ENCODE results near the gene FYN. TPM values are rescaled to one million over a fixed set of nuclear protein-coding genes. Genes with fewer than 3 reads are reported as not detected.

The FYN gene
- total and polyA plus RNA-seq, 9 of the 15 experiments (the other 6 are each of a cell fraction or from before 2014, with no cell fraction given) = 2.9 to 22.1 (median 11.4) TPM

DNA sequence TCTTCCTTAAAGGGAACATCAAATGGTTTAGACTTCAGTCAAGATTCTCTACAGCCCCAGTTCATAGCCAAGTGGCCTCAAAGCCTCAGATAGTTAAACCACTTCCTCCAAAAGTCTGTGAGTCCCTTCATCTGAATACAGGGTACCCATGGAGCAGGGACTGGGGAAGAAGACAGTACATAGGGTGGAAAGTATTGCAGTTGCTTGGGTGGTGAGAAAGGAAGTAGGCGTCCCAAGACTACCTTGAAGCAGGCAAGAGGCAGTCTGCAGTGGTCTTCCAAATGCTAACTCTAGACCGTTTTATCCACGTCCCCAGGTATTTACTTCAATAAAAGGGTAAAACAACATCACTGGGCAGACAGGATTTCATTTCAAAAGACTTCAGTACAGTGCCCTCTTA lies 2.0 kb downstream of the FYN start:
- in situ Hi-C loops (cut with MboI) = no loop called here
- Histone ChIP-seq H3K4me2 (ENCODE audit: insufficient read depth, low read length) (peak overlapping the region; percentile 90; the same call in 1 of the 2 replicates), H2AFZ (ENCODE audit: low read depth, low read length) (no peak overlapping the region), H3K27ac (ENCODE audit: extremely low read depth, low read depth, low read length) (no peak overlapping the region), H3K27me3 (ENCODE audit: control insufficient read depth in 2 of 2, insufficient read depth in 2 of 2, low read length in 2 of 2) (peaks cover 9% of the 10 kb centered on the region in 2 experiments; a peak in 4 of 5 replicates), H3K4me3 (no peak overlapping the region), H3K36me3 (ENCODE audit: control insufficient read depth, insufficient read depth, low read length) (no peaks in the 10 kb centered on the region), H3K79me2 (ENCODE audit: control insufficient read depth, insufficient read depth, low read length) (no peaks in the 10 kb centered on the region), H3K4me1 (replicated peaks in 1 of 2; ENCODE audit: control insufficient read depth in 2 of 2, insufficient read depth in 2 of 2, low read length in 2 of 2) (peaks cover 20 to 30% of the 10 kb centered on the region in 2 experiments), H4K20me1 (replicated peaks; ENCODE audit: control insufficient read depth, insufficient read depth, low read length) (0 out of 2 replicates have a peak, but pooled peaks cover 2% of the 10 kb centered on the region), H3K9me1 (ENCODE audit: control insufficient read depth, insufficient read depth, low read length) (no peaks in the 10 kb centered on the region), H3K9me3 (replicated peaks; ENCODE audit: control insufficient read depth, insufficient read depth, low read depth, low read length) (no peaks in the 10 kb centered on the region), H3K9ac (ENCODE audit: insufficient read depth in 1 of 2, low read depth in 2 of 2, low read length in 2 of 2) (no peak overlapping the region)
- ChIA-PET POLR2A (no interaction called here), CTCF (ENCODE audit: low intra/inter-chr PET ratio) (no interaction called here)
- BruUV-seq (replicated peaks) = no TSS peak
- DNase-seq (ENCODE audit: extremely low read depth in 1 of 4, low spot score in 3 of 4) = peak in 1 of 4 experiments; percentile 17
- 46% methylated on average over 3 of the region's 3 CpGs for whole genome bisulfite sequencing (ENCODE audit: insufficient coverage, low coverage, missing lambda C conversion rate)
- no peak for FAIRE-seq
- peak; percentile 32; the same call in 1 of the 2 replicates for TF ChIP-seq SPI1 (IDR thresholded peaks at IDR 0.05; ENCODE audit: borderline replicate concordance, low read depth, low read length)
- no peak for TF ChIP-seq BDP1 (IDR thresholded peaks at IDR 0.05; ENCODE audit: insufficient read depth, insufficient read length)
- intact Hi-C loops (cut with micrococcal nuclease) = loop anchor here (5.0 kb wide), 3 partner anchors 69 to 171 kb away; no protein-coding TSS in a partner anchor
- no peak for ATAC-seq

- peaks cover 20 to 30% of the 10 kb centered on the region in 2 experiments for H3K4me1 ChIP-seq (replicated peaks in 1 of 2; ENCODE audit: control insufficient read depth in 2 of 2, insufficient read depth in 2 of 2, low read length in 2 of 2)
- intact Hi-C loops (cut with micrococcal nuclease) = loop anchor here (5.0 kb wide), 3 partner anchors 68 to 172 kb away; no protein-coding TSS in a partner anchor
- H3K4me2 ChIP-seq (ENCODE audit: insufficient read depth, low read length) = no peak overlapping the region
- TF ChIP-seq CEBPB (tag; IDR thresholded peaks at IDR 0.05) (no peak), TEAD2 (tag; IDR thresholded peaks at IDR 0.05) (no peak), TEAD1 (CRISPR knock-in tag; IDR thresholded peaks at IDR 0.05) (no peak)
- TF ChIP-seq, protein P1, sequence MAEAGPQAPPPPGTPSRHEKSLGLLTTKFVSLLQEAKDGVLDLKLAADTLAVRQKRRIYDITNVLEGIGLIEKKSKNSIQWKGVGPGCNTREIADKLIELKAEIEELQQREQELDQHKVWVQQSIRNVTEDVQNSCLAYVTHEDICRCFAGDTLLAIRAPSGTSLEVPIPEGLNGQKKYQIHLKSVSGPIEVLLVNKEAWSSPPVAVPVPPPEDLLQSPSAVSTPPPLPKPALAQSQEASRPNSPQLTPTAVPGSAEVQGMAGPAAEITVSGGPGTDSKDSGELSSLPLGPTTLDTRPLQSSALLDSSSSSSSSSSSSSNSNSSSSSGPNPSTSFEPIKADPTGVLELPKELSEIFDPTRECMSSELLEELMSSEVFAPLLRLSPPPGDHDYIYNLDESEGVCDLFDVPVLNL (CRISPR knock-in tag; IDR thresholded peaks at IDR 0.05; ENCODE audit: low read depth) = no peak
- TF ChIP-seq, protein P2, sequence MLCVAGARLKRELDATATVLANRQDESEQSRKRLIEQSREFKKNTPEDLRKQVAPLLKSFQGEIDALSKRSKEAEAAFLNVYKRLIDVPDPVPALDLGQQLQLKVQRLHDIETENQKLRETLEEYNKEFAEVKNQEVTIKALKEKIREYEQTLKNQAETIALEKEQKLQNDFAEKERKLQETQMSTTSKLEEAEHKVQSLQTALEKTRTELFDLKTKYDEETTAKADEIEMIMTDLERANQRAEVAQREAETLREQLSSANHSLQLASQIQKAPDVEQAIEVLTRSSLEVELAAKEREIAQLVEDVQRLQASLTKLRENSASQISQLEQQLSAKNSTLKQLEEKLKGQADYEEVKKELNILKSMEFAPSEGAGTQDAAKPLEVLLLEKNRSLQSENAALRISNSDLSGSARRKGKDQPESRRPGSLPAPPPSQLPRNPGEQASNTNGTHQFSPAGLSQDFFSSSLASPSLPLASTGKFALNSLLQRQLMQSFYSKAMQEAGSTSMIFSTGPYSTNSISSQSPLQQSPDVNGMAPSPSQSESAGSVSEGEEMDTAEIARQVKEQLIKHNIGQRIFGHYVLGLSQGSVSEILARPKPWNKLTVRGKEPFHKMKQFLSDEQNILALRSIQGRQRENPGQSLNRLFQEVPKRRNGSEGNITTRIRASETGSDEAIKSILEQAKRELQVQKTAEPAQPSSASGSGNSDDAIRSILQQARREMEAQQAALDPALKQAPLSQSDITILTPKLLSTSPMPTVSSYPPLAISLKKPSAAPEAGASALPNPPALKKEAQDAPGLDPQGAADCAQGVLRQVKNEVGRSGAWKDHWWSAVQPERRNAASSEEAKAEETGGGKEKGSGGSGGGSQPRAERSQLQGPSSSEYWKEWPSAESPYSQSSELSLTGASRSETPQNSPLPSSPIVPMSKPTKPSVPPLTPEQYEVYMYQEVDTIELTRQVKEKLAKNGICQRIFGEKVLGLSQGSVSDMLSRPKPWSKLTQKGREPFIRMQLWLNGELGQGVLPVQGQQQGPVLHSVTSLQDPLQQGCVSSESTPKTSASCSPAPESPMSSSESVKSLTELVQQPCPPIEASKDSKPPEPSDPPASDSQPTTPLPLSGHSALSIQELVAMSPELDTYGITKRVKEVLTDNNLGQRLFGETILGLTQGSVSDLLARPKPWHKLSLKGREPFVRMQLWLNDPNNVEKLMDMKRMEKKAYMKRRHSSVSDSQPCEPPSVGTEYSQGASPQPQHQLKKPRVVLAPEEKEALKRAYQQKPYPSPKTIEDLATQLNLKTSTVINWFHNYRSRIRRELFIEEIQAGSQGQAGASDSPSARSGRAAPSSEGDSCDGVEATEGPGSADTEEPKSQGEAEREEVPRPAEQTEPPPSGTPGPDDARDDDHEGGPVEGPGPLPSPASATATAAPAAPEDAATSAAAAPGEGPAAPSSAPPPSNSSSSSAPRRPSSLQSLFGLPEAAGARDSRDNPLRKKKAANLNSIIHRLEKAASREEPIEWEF (CRISPR knock-in tag; IDR thresholded peaks at IDR 0.05) = no peak
Measured at GRCh38 chr6:111870742-111871064, 2.5 kb downstream of the FYN start.

More at GRCh38 chr6:111870742-111871064, 2.5 kb downstream of the FYN start:
- Histone ChIP-seq H3K27ac (ENCODE audit: extremely low read depth, low read depth, low read length) (no peak overlapping the region), H4K20me1 (replicated peaks; ENCODE audit: control insufficient read depth, insufficient read depth, low read length) (0 out of 2 replicates have a peak, but pooled peaks cover 2% of the 10 kb centered on the region), H3K9me1 (ENCODE audit: control insufficient read depth, insufficient read depth, low read length) (no peaks in the 10 kb centered on the region), H3K79me2 (ENCODE audit: control insufficient read depth, insufficient read depth, low read length) (no peaks in the 10 kb centered on the region), H3K9ac (ENCODE audit: insufficient read depth in 1 of 2, low read depth in 2 of 2, low read length in 2 of 2) (no peak overlapping the region), H3K36me3 (ENCODE audit: control insufficient read depth, insufficient read depth, low read length) (no peaks in the 10 kb centered on the region), H3K9me3 (replicated peaks; ENCODE audit: control insufficient read depth, insufficient read depth, low read depth, low read length) (no peaks in the 10 kb centered on the region), H3K4me3 (no peak overlapping the region), H3K27me3 (ENCODE audit: control insufficient read depth in 2 of 2, insufficient read depth in 2 of 2, low read length in 2 of 2) (peaks cover 7 to 9% of the 10 kb centered on the region in 2 experiments; a peak in 4 of 5 replicates), H2AFZ (ENCODE audit: low read depth, low read length) (no peak overlapping the region; the same call in 1 of the 2 replicates)
- DNase-seq (ENCODE audit: extremely low read depth in 1 of 4, low spot score in 3 of 4) (no peak), FAIRE-seq (no peak), ATAC-seq (no peak)
- WGBS (ENCODE audit: insufficient coverage, low coverage, missing lambda C conversion rate) = 43% methylated on average over 4 of the region's 4 CpGs
- ChIA-PET CTCF (ENCODE audit: low intra/inter-chr PET ratio) (no interaction called here), POLR2A (interaction anchor here (0.6 kb wide), 1 partner anchor 9 kb away, joined by 3 read pairs; no protein-coding TSS in a partner anchor)
- BruUV-seq (replicated peaks) = no TSS peak
- in situ Hi-C loops (cut with MboI) = no loop called here

Data from K562 (cell line).